Astrocyte of the spinal cord (primary cell): ENCODE measurements around the gene MYO15B.
A peak's percentile ranks its signal among the peaks of the same experiment; 100 is the strongest.
"Not testable (repeated sequence)": the region's sequence is repeated elsewhere in the genome, so short reads cannot be mapped to it uniquely, and the experiment has no call there.

Source experiments
- DNase-seq: peaks from one replicate; pipeline ENCODE4 v3.0.0; 2011; ENCODE audit warnings: low read depth, low spot score
- H3K4me3 ChIP-seq: 2 replicates; pipeline ENCODE4 v1.5.1; 2011; ENCODE audit warnings: low read depth, mild to moderate bottlenecking, low read length, moderate library complexity
- in situ Hi-C: cut with HindIII; loops from 2 replicates; pipeline ENCODE4 v1.10.0; 2017; ENCODE audit warnings: low sequenced_read_pairs
- TF ChIP-seq, protein P1 (sequence below): IDR thresholded peaks from 2 replicates; pipeline ENCODE4 v1.5.1; 2012; ENCODE audit warnings: low read depth, mild to moderate bottlenecking, low read length, inconsistent platforms

MYO15B gene

GRCh38 chr17:75575197-75575596 is 12.4 kb upstream of the MYO15B start:
- TF ChIP-seq, protein P1, sequence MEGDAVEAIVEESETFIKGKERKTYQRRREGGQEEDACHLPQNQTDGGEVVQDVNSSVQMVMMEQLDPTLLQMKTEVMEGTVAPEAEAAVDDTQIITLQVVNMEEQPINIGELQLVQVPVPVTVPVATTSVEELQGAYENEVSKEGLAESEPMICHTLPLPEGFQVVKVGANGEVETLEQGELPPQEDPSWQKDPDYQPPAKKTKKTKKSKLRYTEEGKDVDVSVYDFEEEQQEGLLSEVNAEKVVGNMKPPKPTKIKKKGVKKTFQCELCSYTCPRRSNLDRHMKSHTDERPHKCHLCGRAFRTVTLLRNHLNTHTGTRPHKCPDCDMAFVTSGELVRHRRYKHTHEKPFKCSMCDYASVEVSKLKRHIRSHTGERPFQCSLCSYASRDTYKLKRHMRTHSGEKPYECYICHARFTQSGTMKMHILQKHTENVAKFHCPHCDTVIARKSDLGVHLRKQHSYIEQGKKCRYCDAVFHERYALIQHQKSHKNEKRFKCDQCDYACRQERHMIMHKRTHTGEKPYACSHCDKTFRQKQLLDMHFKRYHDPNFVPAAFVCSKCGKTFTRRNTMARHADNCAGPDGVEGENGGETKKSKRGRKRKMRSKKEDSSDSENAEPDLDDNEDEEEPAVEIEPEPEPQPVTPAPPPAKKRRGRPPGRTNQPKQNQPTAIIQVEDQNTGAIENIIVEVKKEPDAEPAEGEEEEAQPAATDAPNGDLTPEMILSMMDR: no peak
- DNase-seq: no peak
- in situ Hi-C loops: no loop called here
- H3K4me3 ChIP-seq: no peak overlapping the region

GRCh38 chr17:75575728-75576127 is 11.9 kb upstream of the MYO15B start:
- in situ Hi-C loops: no loop called here
- DNase-seq: no peak
- no peak overlapping the region for H3K4me3 ChIP-seq
- TF ChIP-seq, protein P1: no peak

DNA sequence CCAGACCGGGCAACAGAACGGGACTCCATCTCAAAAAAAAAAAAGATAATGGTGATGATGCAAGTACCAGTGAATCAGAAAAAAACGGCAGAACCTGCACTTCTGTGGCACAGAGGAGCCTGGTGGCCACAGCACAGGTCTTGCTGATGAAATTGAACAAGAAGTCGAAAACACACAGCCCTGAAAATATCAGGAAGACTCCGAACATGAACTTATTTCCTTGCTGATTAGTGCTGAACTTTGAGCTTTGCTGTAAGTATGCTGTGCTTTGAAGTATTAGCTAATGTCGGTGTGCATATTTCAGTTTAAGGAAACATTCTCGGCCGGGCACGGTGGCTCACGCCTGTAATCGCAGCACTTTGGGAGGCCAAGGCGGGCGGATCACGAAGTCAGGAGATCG is 10.9 kb upstream of the MYO15B start:
- DNase-seq: no peak

DNA sequence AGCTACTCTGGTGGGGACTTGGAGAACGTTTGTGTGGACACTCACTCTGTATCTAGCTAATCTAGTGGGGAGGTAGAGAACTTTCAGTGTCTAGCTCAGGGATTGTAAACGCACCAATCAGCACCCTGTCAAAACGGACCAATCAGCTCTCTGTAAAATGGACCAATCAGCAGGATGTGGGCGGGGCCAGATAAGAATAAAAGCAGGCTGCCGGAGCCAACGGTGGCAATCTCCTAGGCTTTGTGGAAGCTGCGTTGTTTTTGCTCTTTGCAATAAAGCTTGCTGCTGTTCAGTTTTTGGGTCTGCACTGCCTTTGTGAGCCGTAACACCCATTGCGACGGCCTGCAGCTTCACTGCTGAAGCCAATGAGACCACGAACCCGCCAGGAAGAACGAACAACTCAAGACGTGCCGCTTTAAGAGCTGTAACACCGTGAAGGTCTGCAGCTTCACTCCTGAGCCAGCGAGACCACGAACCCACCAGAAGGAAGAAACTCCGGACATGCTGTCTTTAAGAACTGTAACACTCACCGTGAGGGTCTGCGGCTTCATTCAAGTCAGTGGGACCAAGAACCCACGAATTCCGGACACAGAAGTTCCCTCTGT is 6.4 kb upstream of the MYO15B start:
- DNase-seq, H3K4me3 ChIP-seq, in situ Hi-C loops: not testable (repeated sequence)

More for the DNA sequence above, 10.9 kb upstream of the MYO15B start:
- TF ChIP-seq, protein P1: no peak
- in situ Hi-C loops: no loop called here
- H3K4me3 ChIP-seq: no peak overlapping the region

DNA sequence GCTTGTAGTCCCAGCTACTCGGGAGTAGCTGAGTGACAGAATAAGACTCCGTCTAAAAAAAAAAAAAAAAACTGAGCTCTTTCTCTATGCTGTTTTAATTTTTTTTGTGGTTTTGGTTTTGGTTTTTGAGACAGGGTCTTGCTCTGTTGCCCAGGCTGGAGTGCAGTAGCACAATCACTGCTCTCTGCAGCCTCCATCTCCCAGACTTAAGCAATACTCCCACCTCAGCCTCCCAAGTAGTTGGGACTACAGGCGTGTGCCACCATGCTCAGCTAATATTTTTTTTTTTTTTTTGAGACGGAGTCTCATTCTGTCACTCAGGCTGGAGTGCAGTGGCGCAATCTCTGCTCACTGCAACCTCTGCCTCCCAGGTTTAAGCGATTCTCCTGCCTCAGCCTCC is 4.4 kb upstream of the MYO15B start:
- in situ Hi-C loops, DNase-seq, H3K4me3 ChIP-seq: not testable (repeated sequence)

GRCh38 chr17:75584849-75585175 is 2.8 kb upstream of the MYO15B start:
- no peak overlapping the region for H3K4me3 ChIP-seq
- in situ Hi-C loops: no loop called here
- no peak for DNase-seq
- TF ChIP-seq, protein P1: no peak

GRCh38 chr17:75588596-75589011 is 1.0 kb downstream of the MYO15B start:
- TF ChIP-seq, protein P1: no peak
- H3K4me3 ChIP-seq: peak overlapping the region; percentile 17
- no peak for DNase-seq
- in situ Hi-C loops: no loop called here
